NK-92 treated with Interleukin-12 subunit alpha and Interleukin-12 subunit beta, amount 100 ng/mL, for 24 hours (cell line): ENCODE results near the gene EGFLAM.

Experiments
- DNase-seq: peaks from one replicate; lab custom pipeline; 2025; lab: John Stamatoyannopoulos, UW

EGFLAM gene

GRCh38 chr5:38417658-38418017 is 159.3 kb downstream of the EGFLAM start:
- no peak for DNase-seq

GRCh38 chr5:38420246-38420645 is 161.9 kb downstream of the EGFLAM start:
- DNase-seq: no peak

GRCh38 chr5:38420691-38421390 is 162.5 kb downstream of the EGFLAM start:
- no peak for DNase-seq

GRCh38 chr5:38422622-38423021 is 164.3 kb downstream of the EGFLAM start:
- DNase-seq: no peak

- DNase-seq: no peak
Observed at GRCh38 chr5:38423276-38424147, 165.2 kb downstream of the EGFLAM start.

GRCh38 chr5:38424148-38425060 is 166.0 kb downstream of the EGFLAM start:
- DNase-seq: no peak

- no peak for DNase-seq
Observed at GRCh38 chr5:38426490-38426889, 168.1 kb downstream of the EGFLAM start.

- no peak for DNase-seq
Observed at GRCh38 chr5:38426986-38427950, 168.9 kb downstream of the EGFLAM start.

GRCh38 chr5:38431242-38431853 is 173.0 kb downstream of the EGFLAM start:
- no peak for DNase-seq

GRCh38 chr5:38433160-38433861 is 175.0 kb downstream of the EGFLAM start:
- no peak for DNase-seq

- no peak for DNase-seq
Observed at GRCh38 chr5:38434966-38435705, 176.8 kb downstream of the EGFLAM start.

GRCh38 chr5:38438757-38439156 is 180.4 kb downstream of the EGFLAM start:
- DNase-seq: no peak

- DNase-seq: peak; percentile 56
Observed at GRCh38 chr5:38441453-38442246, 183.3 kb downstream of the EGFLAM start.

- DNase-seq: no peak
Observed at GRCh38 chr5:38442247-38442573, 183.9 kb downstream of the EGFLAM start.

GRCh38 chr5:38443390-38443789 is 185.0 kb downstream of the EGFLAM start:
- no peak for DNase-seq

- DNase-seq: no peak
Observed at GRCh38 chr5:38445374-38446028, 187.1 kb downstream of the EGFLAM start.

GRCh38 chr5:38446029-38446522 is 187.7 kb downstream of the EGFLAM start:
- no peak for DNase-seq

GRCh38 chr5:38447056-38447455 is 188.7 kb downstream of the EGFLAM start:
- DNase-seq: no peak
